GM11168 (cell line): ENCODE results near the gene TMTC2.

ENCODE experiments used
- in situ Hi-C: fragments of 300-500 bp; cut with MboI; formaldehyde crosslinking; loops from one replicate; pipeline ENCODE4 v1.12.0; 2022; ENCODE audit warnings: low sequenced_read_pairs; ENCODE audit not compliant: unreplicated experiment

Gene TMTC2

DNA sequence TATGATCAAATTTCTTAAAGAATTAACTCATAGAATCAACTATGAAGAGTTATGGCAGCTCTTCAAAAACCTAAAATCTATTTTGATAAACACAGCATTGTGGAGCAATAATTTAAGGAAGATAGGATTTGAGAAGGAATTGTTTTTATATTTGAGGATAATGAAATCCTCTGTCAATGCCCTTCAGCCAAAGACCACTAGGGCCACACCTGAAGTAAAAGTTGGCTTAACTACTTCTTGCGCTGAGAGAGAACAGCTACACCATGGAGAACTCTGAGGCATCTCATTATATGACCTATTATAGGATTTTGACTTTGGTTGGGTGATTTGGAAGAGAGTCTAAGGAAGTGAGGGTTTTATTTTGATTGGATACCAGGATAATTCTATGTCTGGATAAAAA, 237.2 kb downstream of the TMTC2 start:
- in situ Hi-C loops, result no loop called here

DNA sequence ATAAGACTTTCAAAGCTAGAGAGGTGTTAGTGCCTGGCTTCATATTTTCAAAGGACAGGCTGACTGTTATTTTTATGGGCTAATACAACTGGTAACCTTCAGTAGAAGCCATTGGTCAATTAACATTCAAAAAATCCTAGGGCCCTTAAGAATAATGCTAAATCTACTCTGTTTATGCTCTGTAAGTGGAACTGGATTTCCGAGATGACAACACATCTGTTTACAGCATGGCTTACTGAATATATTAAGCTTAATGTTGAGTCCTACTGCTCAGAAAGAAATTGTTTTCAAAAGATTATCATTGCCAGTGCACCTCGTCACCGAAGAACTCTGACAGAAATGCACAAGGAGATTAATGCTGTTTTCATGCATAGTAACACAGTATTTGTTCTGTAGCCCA, 239.9 kb downstream of the TMTC2 start:
- in situ Hi-C loops, result no loop called here

DNA sequence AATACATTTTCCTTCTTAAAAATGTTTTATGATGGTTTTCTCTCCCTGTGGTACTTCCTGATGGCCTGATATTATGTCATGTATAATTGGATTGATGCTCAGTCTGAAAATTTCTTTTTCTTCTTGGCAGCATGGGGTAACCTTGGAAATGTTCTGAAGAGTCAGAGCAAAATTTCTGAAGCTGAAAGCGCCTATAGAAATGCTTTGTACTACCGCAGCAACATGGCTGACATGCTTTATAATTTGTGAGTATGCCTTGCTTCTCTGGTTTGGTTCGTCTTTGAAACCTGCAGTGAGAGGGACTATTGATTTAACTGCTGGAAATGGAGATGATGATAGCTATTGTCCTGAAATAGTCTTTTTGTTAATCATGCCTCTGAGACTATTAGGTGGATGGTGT, 243.6 kb downstream of the TMTC2 start:
- in situ Hi-C loops, result no loop called here

GRCh38 chr12:82931349-82932116, 244.8 kb downstream of the TMTC2 start:
- in situ Hi-C loops, result no loop called here

GRCh38 chr12:82937151-82937550, 250.4 kb downstream of the TMTC2 start:
- in situ Hi-C loops, result no loop called here

GRCh38 chr12:82942521-82942920, 255.8 kb downstream of the TMTC2 start:
- in situ Hi-C loops, result no loop called here

DNA sequence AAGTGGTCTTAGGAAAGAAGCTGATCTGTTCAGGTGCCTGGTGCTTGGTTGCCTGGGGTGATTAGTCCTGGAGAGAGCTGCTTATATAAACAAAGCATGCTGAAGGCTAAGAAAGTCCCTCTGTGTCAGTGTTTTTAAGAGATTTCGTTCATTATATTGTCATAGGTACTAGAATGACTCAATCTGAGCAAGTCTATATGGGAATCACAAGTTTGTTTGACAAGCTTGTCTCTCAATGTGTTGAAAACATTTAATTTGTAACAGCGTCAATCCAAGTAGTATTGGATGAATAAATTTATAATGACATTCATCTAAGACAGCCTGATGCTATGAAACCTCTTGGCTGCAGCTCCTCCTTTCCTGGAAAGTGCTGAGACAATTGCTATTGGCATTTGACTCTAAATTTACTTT, 256.3 kb downstream of the TMTC2 start:
- in situ Hi-C loops, result no loop called here

DNA sequence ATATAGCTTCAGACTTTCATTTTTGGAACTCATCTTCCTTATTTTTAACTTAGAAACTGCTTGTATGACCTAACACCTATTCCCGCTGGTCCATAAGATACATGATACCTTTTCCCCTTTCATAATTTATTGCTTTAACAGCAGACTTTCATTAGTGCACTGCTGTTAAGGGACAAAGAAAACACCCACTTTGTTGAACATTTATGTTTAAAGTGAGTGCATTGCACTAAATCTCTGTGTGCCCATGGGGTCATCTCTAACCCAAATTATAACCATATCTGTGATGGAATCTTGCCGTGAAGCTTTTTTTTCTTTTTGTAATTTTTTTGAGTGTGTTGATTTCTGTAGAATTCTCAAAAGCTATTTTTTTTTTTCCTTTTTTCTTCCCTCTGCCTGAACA, 261.8 kb downstream of the TMTC2 start:
- in situ Hi-C loops, result no loop called here

GRCh38 chr12:82950356-82950755, 263.6 kb downstream of the TMTC2 start:
- in situ Hi-C loops, result no loop called here

DNA sequence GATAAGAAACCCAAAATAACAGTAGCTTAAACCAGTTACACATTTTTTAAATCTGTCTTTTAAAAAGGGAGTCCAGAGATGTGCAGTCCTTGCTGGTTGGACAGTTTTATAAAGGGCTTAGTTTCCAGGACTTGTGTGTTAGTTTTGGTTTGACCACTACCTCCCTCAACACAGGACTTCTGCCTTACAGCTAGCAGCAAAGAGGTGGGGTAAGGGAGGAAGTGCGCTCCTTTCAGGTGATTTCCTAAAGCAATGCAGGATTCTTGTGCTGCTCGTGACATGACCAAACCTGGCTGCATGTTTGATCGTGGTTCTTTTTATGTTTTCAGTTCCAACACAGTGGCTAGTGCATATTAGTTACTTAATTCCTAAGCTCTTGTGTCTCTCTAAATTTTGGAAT, 266.2 kb downstream of the TMTC2 start:
- in situ Hi-C loops, result no loop called here

DNA sequence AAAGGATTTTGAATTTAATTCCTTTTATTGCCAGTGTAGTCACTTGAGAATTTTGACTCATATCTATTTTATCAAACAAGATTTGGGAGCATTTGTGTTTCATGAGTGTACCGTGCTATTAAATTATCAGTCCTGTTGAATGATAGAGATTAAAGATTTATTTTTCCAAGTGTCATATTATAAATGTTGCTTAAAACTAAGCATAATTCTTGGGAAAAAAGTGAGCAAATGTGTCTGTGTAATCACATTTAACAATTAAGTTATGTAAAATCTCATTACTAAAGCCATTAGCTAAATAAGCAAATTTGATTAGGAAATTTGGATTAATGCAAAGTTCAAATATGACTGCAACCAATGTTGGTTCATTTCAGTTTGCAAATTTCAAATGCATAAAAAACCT, 266.7 kb downstream of the TMTC2 start:
- in situ Hi-C loops, result no loop called here

- in situ Hi-C loops, result no loop called here
These were observed 267.4 kb downstream of the TMTC2 start for GRCh38 chr12:82954064-82954463.

- in situ Hi-C loops, result no loop called here
These were observed 267.9 kb downstream of the TMTC2 start for GRCh38 chr12:82954572-82954971.

DNA sequence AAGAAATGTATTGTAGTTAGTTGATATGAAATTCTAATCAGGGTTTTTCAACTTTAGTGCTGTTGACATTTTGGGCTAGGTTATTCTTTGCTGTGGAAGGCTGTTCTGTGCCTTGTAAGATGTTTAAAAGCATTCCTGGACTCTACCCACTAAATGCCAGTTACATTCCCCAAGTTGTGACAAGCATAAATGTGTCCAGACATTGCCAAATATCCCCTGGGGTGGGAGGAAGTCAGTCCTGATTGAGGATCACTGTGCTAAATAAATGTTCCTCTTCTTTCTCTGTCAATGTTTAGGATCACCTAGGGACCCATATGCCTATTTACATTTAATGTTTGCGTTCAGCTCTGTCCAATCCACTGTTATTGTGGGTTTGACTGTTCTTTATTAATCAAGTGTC, 268.3 kb downstream of the TMTC2 start:
- in situ Hi-C loops, result no loop called here

DNA sequence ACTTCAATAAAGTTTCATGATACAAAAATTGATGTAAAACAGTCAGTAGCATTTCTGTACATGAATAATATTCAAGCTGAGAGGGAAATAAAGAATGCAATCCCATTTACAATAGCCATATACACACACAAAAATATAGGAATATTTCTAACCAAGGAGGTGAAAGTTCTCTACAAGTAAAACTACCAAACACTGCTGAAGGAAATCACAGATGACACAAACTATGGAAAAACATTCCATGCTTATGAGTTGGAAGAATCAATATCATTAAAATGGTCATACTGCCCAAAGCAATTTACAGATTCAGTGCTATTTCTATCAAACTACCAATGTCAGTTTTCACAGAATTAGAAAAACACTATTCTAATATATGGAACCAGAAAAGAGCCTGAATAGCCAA, 272.3 kb downstream of the TMTC2 start:
- in situ Hi-C loops, result no loop called here

- in situ Hi-C loops, result no loop called here
These were observed 273.1 kb downstream of the TMTC2 start for GRCh38 chr12:82959821-82960220.

DNA sequence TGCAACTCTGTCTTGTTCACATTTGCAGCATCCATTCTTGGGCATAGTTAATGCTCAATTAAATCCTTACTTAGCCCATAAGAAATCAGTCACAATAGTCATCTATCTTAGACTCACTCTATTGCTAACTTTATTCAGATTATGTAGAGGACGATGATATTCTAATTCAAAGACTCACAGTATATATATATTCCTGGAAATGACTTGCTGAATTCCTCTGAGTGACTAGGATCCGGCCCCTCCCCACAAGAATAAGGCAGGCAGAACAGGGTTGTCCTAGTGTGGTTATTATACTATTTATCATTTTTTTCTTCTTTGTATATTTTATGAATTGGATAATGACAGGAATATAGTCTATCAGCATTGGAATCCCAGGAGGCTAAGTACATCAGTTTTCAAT, 275.1 kb downstream of the TMTC2 start:
- in situ Hi-C loops, result no loop called here

DNA sequence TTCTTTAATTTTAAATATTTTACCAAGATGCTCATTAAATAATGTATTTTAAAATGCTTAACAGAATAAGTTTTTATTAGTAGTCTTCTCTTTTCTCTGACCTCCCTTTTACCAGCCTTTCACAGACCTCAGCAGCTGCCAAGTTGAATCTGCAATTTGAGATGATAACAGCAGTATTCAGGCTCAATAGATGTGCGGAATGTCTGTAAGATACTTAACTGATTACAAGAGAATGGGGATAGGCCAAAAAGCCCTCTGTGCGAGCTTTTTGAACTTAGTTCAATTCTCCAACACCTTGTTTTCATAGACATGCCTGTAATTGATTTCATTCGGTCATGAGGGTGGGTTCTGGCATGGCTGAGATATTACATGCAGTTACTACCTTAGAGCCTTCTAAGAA, 277.2 kb downstream of the TMTC2 start:
- in situ Hi-C loops, result no loop called here

DNA sequence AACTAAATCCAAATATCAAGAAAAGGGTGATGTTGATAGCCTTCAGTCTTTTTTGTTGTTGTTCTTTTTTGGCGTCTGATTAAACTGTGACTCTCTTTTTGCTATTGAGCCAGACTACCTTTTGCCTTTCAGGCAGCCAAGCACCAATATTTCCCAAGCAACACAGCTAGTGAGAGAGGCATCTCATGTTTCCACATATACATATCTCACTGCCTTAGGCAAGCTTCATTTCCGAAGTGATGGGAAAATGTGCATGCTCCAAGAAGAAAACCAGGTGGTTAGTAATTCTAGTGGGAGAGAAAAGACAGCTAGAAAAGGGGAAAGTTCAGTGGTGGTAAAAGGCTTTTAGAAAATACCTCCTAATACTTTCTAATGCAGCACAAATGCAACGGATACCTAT, 277.7 kb downstream of the TMTC2 start:
- in situ Hi-C loops, result no loop called here

DNA sequence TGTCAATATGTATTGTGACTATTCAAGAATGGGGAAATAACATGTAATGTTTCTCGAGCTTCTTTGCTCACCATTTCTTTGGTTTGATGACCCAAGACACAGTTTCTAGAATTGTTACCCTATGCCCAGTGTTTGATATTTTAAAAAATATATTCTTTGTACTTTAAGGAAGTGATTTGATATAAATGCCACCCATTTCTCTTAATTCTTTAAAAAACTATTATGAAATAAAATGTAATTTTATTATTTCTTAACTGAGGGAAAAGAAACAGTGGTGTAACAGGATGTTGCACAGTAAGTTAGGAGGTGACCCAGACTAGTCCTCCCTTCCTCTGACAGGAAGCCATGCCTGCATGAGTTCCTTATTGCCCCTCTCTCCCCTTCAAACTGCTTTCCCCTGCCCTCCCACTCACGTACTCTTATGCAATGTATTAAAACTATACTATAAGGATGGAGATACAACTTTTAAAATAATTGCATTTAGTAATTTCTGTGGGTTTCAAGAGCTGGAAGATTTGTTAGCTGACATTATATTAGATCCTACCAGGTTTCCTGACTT, 279.4 kb downstream of the TMTC2 start:
- in situ Hi-C loops, result no loop called here

- in situ Hi-C loops, result no loop called here
These were observed 282.1 kb downstream of the TMTC2 start for GRCh38 chr12:82968631-82969367.

- in situ Hi-C loops, result no loop called here
These were observed 283.9 kb downstream of the TMTC2 start for GRCh38 chr12:82970614-82971013.
